Activated T-cell treated with anti-CD3 and anti-CD28 coated beads, Interleukin-2, amount 50 U/mL, for 72 hours (primary cell): ENCODE measurements around the gene TTLL10. TPM values are rescaled to one million over a fixed set of nuclear protein-coding genes. Genes with fewer than 3 reads are reported as not detected.

Experiments used
- ATAC-seq, 2 donors: fragments of 150-1000 bp; cut with Tn5 transposase; replicated peaks in 1 of 2; 2 replicates each; pipeline ENCODE4 v1.10.0; 2021; ENCODE audit warnings: moderate library complexity in 2 of 2, mild to moderate bottlenecking in 1 of 2
- DNase-seq, 2 donors: peaks; one replicate each; pipeline ENCODE4 v3.0.0; 2021 to 2022; ENCODE audit warnings: mixed read lengths in 1 of 2
- H3K27ac Mint-ChIP-seq: one replicate; pipeline ENCODE4 v1.8.0; 2022; ENCODE audit warnings: mild to moderate bottlenecking, moderate library complexity, mixed read lengths
- H3K27me3 Mint-ChIP-seq: one replicate; pipeline ENCODE4 v1.8.0; 2022; ENCODE audit warnings: low read depth, mixed read lengths
- H3K36me3 Mint-ChIP-seq, 2 donors: one replicate each; pipeline ENCODE4 v1.8.0; 2022; ENCODE audit warnings: mixed read lengths in 2 of 2, mild to moderate bottlenecking in 1 of 2; ENCODE audit not compliant: insufficient read depth in 2 of 2
- H3K4me1 Mint-ChIP-seq: one replicate; pipeline ENCODE4 v1.8.0; 2022; ENCODE audit warnings: low read depth, mixed read lengths
- H3K4me3 Mint-ChIP-seq, 2 donors: one replicate each; pipeline ENCODE4 v1.8.0; 2022; ENCODE audit warnings: mild to moderate bottlenecking in 2 of 2, mixed read lengths in 2 of 2, moderate library complexity in 2 of 2
- H3K9me3 Mint-ChIP-seq, 2 donors: one replicate each; pipeline ENCODE4 v1.8.0; 2022; ENCODE audit warnings: mixed read lengths in 2 of 2
- total RNA-seq, 2 donors: library from RNA; stranded (reverse); gene quantifications; one replicate each; pipeline ENCODE4 v1.2.3, GENCODE V29; 2022

The TTLL10 gene
- total RNA-seq, 2 donors from 2014 or later = 0.36 TPM; not detected in 1

GRCh38 chr1:1156140-1157032 is 17.3 kb upstream of the TTLL10 start:
- Mint-ChIP-seq H3K27ac (no peak overlapping the region), H3K9me3 (peaks cover 17 to 18% of the 10 kb centered on the region in 2 donors), H3K4me3 (peak overlapping the region; percentile 53 to 61), H3K27me3 (no peaks in the 10 kb centered on the region), H3K36me3 (peaks cover 16 to 20% of the 10 kb centered on the region in 2 donors), H3K4me1 (no peaks in the 10 kb centered on the region)
- ATAC-seq = no peak
- DNase-seq = no peak

DNA sequence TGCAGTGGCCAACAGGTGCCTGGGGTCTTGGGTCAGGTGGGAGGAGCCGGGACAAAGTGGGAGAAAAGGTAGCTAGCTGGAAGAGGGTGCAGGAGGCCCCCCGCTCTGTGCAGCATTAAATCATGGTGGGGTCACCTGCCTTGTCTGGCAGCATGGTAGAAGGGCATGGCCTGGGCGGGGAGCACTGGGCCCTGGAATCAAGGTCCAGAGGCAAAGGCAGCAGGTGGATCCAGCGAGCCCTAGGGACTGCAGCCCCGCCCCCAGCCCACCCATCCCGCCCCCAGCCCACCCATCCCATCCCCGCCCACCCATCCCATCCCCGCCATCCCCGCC is 16.7 kb upstream of the TTLL10 start:
- H3K27me3 Mint-ChIP-seq = no peaks in the 10 kb centered on the region
- no peaks in the 10 kb centered on the region for H3K4me1 Mint-ChIP-seq
- peaks cover 16 to 20% of the 10 kb centered on the region in 2 donors for H3K36me3 Mint-ChIP-seq
- peak overlapping the region; percentile 29 to 61 for H3K4me3 Mint-ChIP-seq
- no peak overlapping the region for H3K27ac Mint-ChIP-seq
- H3K9me3 Mint-ChIP-seq = peaks cover 17 to 18% of the 10 kb centered on the region in 2 donors
- ATAC-seq (peak in 1 of 2 donors; percentile 20), DNase-seq (no peak)

- peak; percentile 50 to 65 for DNase-seq
- peak; percentile 80 to 84 for ATAC-seq
- Mint-ChIP-seq H3K4me1 (no peaks in the 10 kb centered on the region), H3K4me3 (peak overlapping the region; percentile 77 to 80), H3K27ac (no peak overlapping the region), H3K27me3 (no peaks in the 10 kb centered on the region), H3K9me3 (peaks cover 13 to 14% of the 10 kb centered on the region in 2 donors), H3K36me3 (peaks cover 13 to 16% of the 10 kb centered on the region in 2 donors)
Measured at GRCh38 chr1:1157426-1157913, 16.2 kb upstream of the TTLL10 start.

DNA sequence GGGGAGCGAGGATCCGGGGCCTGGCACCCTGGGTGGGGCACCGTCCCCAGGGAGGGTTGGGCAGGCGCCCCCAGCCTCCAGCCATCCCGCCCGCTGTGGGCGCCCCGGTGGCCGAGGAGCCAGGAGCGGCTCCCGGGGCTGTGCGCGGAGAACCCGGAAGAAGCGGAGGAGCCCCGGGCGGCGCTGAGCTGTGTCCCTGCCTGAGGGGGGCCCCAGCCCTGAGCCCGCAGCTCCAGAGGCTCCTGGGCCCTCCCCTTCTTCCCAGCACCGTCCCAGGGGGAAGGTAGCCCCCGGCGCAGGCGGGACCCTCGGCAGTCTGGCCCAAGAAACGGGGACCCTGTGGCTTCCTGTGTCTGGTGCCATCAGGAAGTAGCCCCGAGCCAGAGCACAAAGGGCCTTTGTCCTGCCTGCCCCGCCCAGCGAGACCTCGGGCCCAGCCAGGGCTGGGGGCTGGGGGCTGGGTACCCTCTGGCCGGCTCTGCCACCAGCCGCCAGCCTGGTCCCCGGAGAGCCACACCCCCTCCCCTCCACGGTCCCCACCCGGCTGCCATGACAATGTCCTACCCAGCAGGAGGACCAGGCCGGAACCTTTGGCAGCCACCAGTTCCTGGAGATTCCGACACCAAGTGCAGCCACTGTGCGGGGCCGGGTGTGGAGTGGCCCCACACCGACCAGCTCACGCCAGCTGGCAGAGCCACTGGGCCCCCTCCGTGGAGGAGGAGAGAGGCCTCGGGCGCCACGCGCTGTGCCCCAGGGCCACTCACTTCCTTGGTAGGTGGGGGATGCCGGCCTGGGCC is 15.6 kb upstream of the TTLL10 start:
- ATAC-seq = peak; percentile 68 to 75
- H3K36me3 Mint-ChIP-seq = peaks cover 6 to 10% of the 10 kb centered on the region in 2 donors
- no peaks in the 10 kb centered on the region for H3K4me1 Mint-ChIP-seq
- H3K4me3 Mint-ChIP-seq = peak overlapping the region; percentile 77 to 80
- H3K27ac Mint-ChIP-seq = no peak overlapping the region
- peak; percentile 30 to 56 for DNase-seq
- H3K9me3 Mint-ChIP-seq = peaks cover 7 to 8% of the 10 kb centered on the region in 2 donors
- no peaks in the 10 kb centered on the region for H3K27me3 Mint-ChIP-seq

GRCh38 chr1:1160281-1160930 is 13.3 kb upstream of the TTLL10 start:
- Mint-ChIP-seq H3K27me3 (no peaks in the 10 kb centered on the region), H3K27ac (no peak overlapping the region), H3K4me3 (no peak overlapping the region), H3K4me1 (no peaks in the 10 kb centered on the region), H3K9me3 (no peaks in the 10 kb centered on the region), H3K36me3 (no peaks in the 10 kb centered on the region)
- no peak for ATAC-seq
- no peak for DNase-seq

- no peaks in the 10 kb centered on the region for H3K36me3 Mint-ChIP-seq
- no peak overlapping the region for H3K27ac Mint-ChIP-seq
- H3K9me3 Mint-ChIP-seq = no peaks in the 10 kb centered on the region
- H3K27me3 Mint-ChIP-seq = no peaks in the 10 kb centered on the region
- H3K4me3 Mint-ChIP-seq = no peak overlapping the region
- no peaks in the 10 kb centered on the region for H3K4me1 Mint-ChIP-seq
- DNase-seq (no peak), ATAC-seq (no peak)
Measured at GRCh38 chr1:1161078-1161682, 12.5 kb upstream of the TTLL10 start.

DNA sequence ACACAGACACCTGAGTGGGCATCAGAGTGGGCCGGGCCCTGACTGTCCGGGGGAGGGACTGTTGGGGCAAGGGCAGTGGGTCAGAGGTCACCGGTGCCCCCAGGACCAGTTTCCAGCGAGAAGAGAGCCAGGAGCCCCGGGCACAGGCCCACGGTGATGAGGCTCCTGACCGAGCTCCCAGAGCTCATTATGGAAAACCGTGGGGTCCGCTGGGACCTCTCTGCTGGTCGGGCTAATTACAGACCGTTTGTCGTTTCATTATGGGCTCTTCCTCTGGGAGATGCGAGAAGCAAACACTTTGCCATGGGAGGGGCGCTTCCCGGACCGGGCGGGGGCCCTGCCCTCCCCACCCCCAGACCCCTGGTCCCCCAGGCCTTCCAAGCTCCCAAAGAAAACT is 12.0 kb upstream of the TTLL10 start:
- ATAC-seq (no peak), DNase-seq (no peak)
- Mint-ChIP-seq H3K4me1 (no peaks in the 10 kb centered on the region), H3K4me3 (no peak overlapping the region), H3K9me3 (no peaks in the 10 kb centered on the region), H3K36me3 (no peaks in the 10 kb centered on the region), H3K27me3 (no peaks in the 10 kb centered on the region), H3K27ac (no peak overlapping the region)

GRCh38 chr1:1162597-1163537 is 10.8 kb upstream of the TTLL10 start:
- no peak for ATAC-seq
- Mint-ChIP-seq H3K4me3 (no peak overlapping the region), H3K36me3 (no peaks in the 10 kb centered on the region), H3K27ac (no peak overlapping the region), H3K4me1 (no peaks in the 10 kb centered on the region), H3K9me3 (no peaks in the 10 kb centered on the region), H3K27me3 (no peaks in the 10 kb centered on the region)
- no peak for DNase-seq

- Mint-ChIP-seq H3K36me3 (no peaks in the 10 kb centered on the region), H3K9me3 (no peaks in the 10 kb centered on the region), H3K27ac (no peak overlapping the region), H3K27me3 (no peaks in the 10 kb centered on the region), H3K4me1 (no peaks in the 10 kb centered on the region), H3K4me3 (no peak overlapping the region)
- no peak for DNase-seq
- no peak for ATAC-seq
Measured at GRCh38 chr1:1163538-1164070, 10.1 kb upstream of the TTLL10 start.

GRCh38 chr1:1164361-1164700 is 9.3 kb upstream of the TTLL10 start:
- H3K4me1 Mint-ChIP-seq = no peaks in the 10 kb centered on the region
- ATAC-seq (no peak), DNase-seq (no peak)
- no peak overlapping the region for H3K27ac Mint-ChIP-seq
- no peaks in the 10 kb centered on the region for H3K9me3 Mint-ChIP-seq
- no peaks in the 10 kb centered on the region for H3K36me3 Mint-ChIP-seq
- no peak overlapping the region for H3K4me3 Mint-ChIP-seq
- no peaks in the 10 kb centered on the region for H3K27me3 Mint-ChIP-seq

DNA sequence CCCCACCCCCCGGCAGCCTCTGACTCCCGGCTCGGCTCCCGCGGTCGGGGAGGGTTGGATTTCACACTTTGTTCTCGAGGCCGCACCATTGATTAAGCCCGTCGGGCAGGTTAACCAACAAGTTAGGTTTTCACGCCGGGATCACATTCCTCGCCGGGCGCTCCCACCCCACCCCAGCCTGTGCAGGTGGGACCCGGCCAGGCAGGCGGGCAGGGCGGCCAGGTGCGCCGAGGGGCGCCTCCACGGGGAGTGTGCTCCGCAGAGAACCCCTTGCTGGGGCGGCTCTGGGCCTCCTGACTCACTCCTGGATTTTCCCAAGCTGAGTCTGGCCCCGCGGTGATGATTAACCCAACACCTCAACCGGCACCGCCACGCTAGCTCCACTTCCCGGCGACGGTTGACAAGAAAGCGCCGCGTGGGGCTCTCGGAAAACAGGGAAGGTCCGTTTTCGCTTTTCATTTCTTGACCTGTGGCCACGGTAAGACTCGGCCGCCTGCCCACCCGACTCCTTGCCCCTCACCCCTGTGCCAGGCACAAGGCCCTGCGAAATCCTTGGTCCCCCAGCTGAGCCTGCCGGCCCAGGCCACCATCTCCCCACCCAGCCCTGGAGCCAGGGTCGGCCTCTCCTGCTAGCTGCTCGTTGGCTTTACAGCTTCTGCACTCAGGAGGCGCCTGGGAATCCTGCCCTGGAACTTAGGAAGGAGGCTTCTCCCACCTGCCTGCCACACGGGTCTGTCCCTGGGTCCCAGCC is 8.8 kb upstream of the TTLL10 start:
- DNase-seq = no peak
- H3K36me3 Mint-ChIP-seq = no peaks in the 10 kb centered on the region
- peaks cover under 1% of the 10 kb centered on the region for H3K27me3 Mint-ChIP-seq
- ATAC-seq = no peak
- peaks cover under 1% of the 10 kb centered on the region for H3K4me1 Mint-ChIP-seq
- H3K9me3 Mint-ChIP-seq = no peaks in the 10 kb centered on the region
- no peak overlapping the region for H3K27ac Mint-ChIP-seq
- no peak overlapping the region for H3K4me3 Mint-ChIP-seq
